ENCODE data around the gene GMPPA.

- no peak for TF ChIP-seq CTCF (IDR thresholded peaks at IDR 0.05; ENCODE audit: poor library complexity)
- TF ChIP-seq EZH2 (IDR thresholded peaks at IDR 0.05; ENCODE audit: borderline replicate concordance): no peak
- no peak for TF ChIP-seq EZH2phosphoT487 (IDR thresholded peaks at IDR 0.05; ENCODE audit: low read depth, severe bottlenecking, unreplicated experiment)
Observed at GRCh38 chr2:219506153-219506801, 7.6 kb downstream of the GMPPA start.
